GM12878 (cell line): Measurements from ENCODE around the gene PDE8B.

Experiments used
- CREB1 ChIP-seq: IDR thresholded peaks from 2 replicates; pipeline ENCODE4 v1.6.1; 2012; ENCODE audit warnings: low read depth, mild to moderate bottlenecking, inconsistent platforms
- CTCF ChIP-seq, 3 experiments: IDR thresholded peaks in 2 of 3; conservative IDR thresholded peaks in 1 of 3; 2 replicates each; pipeline ENCODE4 v1.5.1; 2011; ENCODE audit warnings: low read depth in 3 of 3, low read length in 3 of 3, mild to moderate bottlenecking in 3 of 3, control low read depth in 2 of 3, moderate library complexity in 2 of 3, inconsistent platforms in 1 of 3, mixed read lengths in 1 of 3; ENCODE audit not compliant: control insufficient read depth in 2 of 3, insufficient read depth in 1 of 3; ENCODE audit errors: extremely low read depth in 1 of 3
- IKZF1 ChIP-seq: fragments of 450-650 bp; conservative IDR thresholded peaks from 2 replicates; pipeline ENCODE4 v1.6.1; 2017; ENCODE audit warnings: antibody characterized with exemption, mild to moderate bottlenecking
- POLR2A ChIP-seq: IDR thresholded peaks from 2 replicates; pipeline ENCODE4 v1.6.1; 2011; ENCODE audit warnings: low read depth, mild to moderate bottlenecking, low read length
- ZBED1 ChIP-seq: IDR thresholded peaks from 2 replicates; pipeline ENCODE4 v1.6.1; 2016; ENCODE audit warnings: borderline replicate concordance

- TF ChIP-seq IKZF1 (no peak), ZBED1 (no peak), POLR2A (no peak), CREB1 (no peak), CTCF (IDR thresholded peaks at IDR 0.05 in 2 of 3, conservative IDR thresholded peaks at IDR 0.05 in 1 of 3; ENCODE audit: control insufficient read depth in 2 of 3, extremely low read depth in 1 of 3, insufficient read depth in 1 of 3, low read depth in 3 of 3, low read length in 3 of 3) (no peak)
These were observed 128.9 kb downstream of the PDE8B start for GRCh38 chr5:77339337-77339890.
